MCF 10A (cell line): Measurements from ENCODE around the gene CCNK. TPM values are rescaled to one million over a fixed set of nuclear protein-coding genes. Genes with fewer than 3 reads are reported as not detected.

Source experiments
- BruUV-seq: library from RNA; stranded (reverse); fragments of 400-500 nt; replicated peaks from 2 replicates; lab custom pipeline; 2021; lab: Mats Ljungman, UMichigan
- CTCF ChIA-PET: fragments of 300-600 bp; sonication (Branson Sonifier 250); formaldehyde crosslinking; extraction: SDS; loops from one replicate; lab custom pipeline; 2021; ENCODE audit warnings: antibody characterized with exemption, inconsistent platforms; lab: Yijun Ruan, JAX
- POLR2A ChIA-PET: fragments of 300-600, 350-650 bp; sonication (Branson Sonifier 250); formaldehyde crosslinking; extraction: SDS; loops from one replicate; lab custom pipeline; 2020; ENCODE audit warnings: antibody characterized with exemption, inconsistent platforms; lab: Yijun Ruan, JAX
- DNase-seq: peaks from one replicate; pipeline ENCODE4 v3.0.0-alpha.2; 2018; ENCODE audit not compliant: unreplicated experiment
- H3K27ac Mint-ChIP-seq: one replicate; pipeline ENCODE4 v1.8.0; 2022; ENCODE audit warnings: mild to moderate bottlenecking, low read depth, mixed read lengths; ENCODE audit not compliant: unreplicated experiment
- H3K27me3 Mint-ChIP-seq: one replicate; pipeline ENCODE4 v1.8.0; 2022; ENCODE audit warnings: mixed read lengths; ENCODE audit not compliant: insufficient read depth, unreplicated experiment
- H3K36me3 Mint-ChIP-seq: one replicate; pipeline ENCODE4 v1.8.0; 2022; ENCODE audit warnings: mild to moderate bottlenecking, moderate library complexity, mixed read lengths; ENCODE audit not compliant: insufficient read depth, unreplicated experiment
- H3K4me1 Mint-ChIP-seq: one replicate; pipeline ENCODE4 v1.8.0; 2022; ENCODE audit warnings: mixed read lengths; ENCODE audit not compliant: insufficient read depth, unreplicated experiment
- H3K4me3 Mint-ChIP-seq: one replicate; pipeline ENCODE4 v1.8.0; 2022; ENCODE audit warnings: mild to moderate bottlenecking, moderate library complexity, mixed read lengths; ENCODE audit not compliant: unreplicated experiment
- H3K9me3 Mint-ChIP-seq: one replicate; pipeline ENCODE4 v1.8.0; 2022; ENCODE audit warnings: mixed read lengths; ENCODE audit not compliant: unreplicated experiment
- intact Hi-C: fragments of 100-400 bp; cut with micrococcal nuclease; formaldehyde crosslinking; loops from 2 replicates; pipeline ENCODE4 v1.14.1; 2022
- total RNA-seq: library from RNA; stranded (reverse); gene quantifications from 2 replicates; pipeline ENCODE4 v1.2.3, GENCODE V29; 2022
- TF ChIP-seq, protein P1 (sequence below): fragments of 200-600 bp; IDR thresholded peaks from one replicate; pipeline ENCODE4 v1.8.0; 2022; ENCODE audit warnings: antibody characterized with exemption, mild to moderate bottlenecking; ENCODE audit not compliant: unreplicated experiment

CCNK gene
- total RNA-seq, 1 experiment from 2014 or later, result 70.4 TPM

DNA sequence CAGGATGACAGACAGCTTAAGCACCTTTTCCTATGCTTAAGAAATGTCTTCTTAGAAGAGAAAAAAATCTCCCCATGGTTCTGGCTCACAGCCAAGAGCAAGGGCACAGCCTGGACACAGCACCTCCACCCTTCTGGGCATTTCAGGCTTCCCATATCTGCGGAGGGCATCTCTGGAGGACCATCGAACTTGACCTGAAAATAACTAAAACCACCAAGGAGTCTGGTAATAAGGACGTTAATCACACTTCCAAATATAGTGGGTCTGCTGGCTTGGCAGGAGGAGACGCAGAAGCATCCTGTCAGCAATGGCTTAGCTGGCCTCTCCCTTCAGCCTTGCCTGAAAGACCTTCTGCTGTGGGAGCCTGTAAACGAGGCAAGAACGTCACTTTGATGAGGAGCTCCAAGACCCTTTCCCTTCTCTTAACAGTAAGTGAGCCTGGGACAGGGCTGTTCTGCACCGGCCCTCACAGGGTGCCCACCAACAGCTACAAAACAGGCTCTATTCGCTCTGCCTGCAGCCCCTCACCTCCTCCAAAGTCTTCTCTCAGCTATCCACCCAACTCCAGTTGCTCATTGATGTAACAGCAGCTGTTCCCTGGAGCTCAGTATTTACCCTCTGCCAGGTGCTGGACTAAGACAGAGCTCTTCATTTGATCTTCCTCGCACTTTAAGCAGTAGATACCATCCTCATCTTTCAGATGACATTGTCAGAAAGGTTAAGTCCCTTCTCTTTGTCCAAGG, 13.7 kb upstream of the CCNK start:
- no TSS peak for BruUV-seq
- H3K4me3 Mint-ChIP-seq, result no peak overlapping the region
- intact Hi-C loops, result no loop called here
- no peak overlapping the region for H3K27ac Mint-ChIP-seq
- peaks cover 22% of the 10 kb centered on the region for H3K36me3 Mint-ChIP-seq
- H3K4me1 Mint-ChIP-seq, result peaks cover 10% of the 10 kb centered on the region
- ChIA-PET POLR2A (interaction anchor here (1.0 kb wide), 1 partner anchor 15 kb away, joined by 3 read pairs; no protein-coding TSS in a partner anchor), CTCF (no interaction called here)
- TF ChIP-seq, protein P1, sequence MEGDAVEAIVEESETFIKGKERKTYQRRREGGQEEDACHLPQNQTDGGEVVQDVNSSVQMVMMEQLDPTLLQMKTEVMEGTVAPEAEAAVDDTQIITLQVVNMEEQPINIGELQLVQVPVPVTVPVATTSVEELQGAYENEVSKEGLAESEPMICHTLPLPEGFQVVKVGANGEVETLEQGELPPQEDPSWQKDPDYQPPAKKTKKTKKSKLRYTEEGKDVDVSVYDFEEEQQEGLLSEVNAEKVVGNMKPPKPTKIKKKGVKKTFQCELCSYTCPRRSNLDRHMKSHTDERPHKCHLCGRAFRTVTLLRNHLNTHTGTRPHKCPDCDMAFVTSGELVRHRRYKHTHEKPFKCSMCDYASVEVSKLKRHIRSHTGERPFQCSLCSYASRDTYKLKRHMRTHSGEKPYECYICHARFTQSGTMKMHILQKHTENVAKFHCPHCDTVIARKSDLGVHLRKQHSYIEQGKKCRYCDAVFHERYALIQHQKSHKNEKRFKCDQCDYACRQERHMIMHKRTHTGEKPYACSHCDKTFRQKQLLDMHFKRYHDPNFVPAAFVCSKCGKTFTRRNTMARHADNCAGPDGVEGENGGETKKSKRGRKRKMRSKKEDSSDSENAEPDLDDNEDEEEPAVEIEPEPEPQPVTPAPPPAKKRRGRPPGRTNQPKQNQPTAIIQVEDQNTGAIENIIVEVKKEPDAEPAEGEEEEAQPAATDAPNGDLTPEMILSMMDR, result no peak
- no peaks in the 10 kb centered on the region for H3K27me3 Mint-ChIP-seq
- no peaks in the 10 kb centered on the region for H3K9me3 Mint-ChIP-seq
- DNase-seq, result no peak

DNA sequence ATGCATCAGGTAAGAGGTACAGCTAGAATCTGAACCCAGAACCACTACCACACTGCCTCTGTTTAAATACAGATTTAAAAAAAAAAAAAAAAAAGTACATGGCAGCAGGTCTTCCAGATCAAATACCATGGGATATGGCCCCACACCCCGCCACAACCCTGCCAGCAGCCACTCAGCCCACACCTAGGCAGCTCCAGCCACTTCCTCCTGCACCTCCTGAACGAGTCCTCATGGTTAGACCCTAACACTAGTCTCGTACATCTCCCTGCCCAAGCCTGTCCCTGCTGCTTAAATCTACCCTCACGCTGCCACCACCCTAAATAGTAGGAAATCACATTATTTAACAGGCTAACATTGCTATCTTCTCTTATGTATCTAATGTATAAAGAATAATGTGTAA, 13.1 kb upstream of the CCNK start:
- H3K36me3 Mint-ChIP-seq, result peaks cover 20% of the 10 kb centered on the region
- H3K4me1 Mint-ChIP-seq, result peaks cover 7% of the 10 kb centered on the region
- BruUV-seq, result no TSS peak
- no peak overlapping the region for H3K4me3 Mint-ChIP-seq
- CTCF ChIA-PET, result interaction anchor here (0.6 kb wide), 1 partner anchor 431 kb away, joined by 6 read pairs; no protein-coding TSS in a partner anchor
- POLR2A ChIA-PET, result interaction anchor here (1.0 kb wide), 1 partner anchor 14 kb away, joined by 3 read pairs; no protein-coding TSS in a partner anchor
- intact Hi-C loops, result no loop called here
- no peaks in the 10 kb centered on the region for H3K9me3 Mint-ChIP-seq
- DNase-seq, result no peak
- TF ChIP-seq, protein P1, result no peak
- H3K27ac Mint-ChIP-seq, result peak overlapping the region; percentile 5
- H3K27me3 Mint-ChIP-seq, result no peaks in the 10 kb centered on the region

- Mint-ChIP-seq H3K4me1 (peaks cover 7% of the 10 kb centered on the region), H3K27me3 (no peaks in the 10 kb centered on the region), H3K27ac (no peak overlapping the region), H3K36me3 (peaks cover 13% of the 10 kb centered on the region), H3K9me3 (no peaks in the 10 kb centered on the region), H3K4me3 (no peak overlapping the region)
- ChIA-PET POLR2A (interaction anchor here (1.1 kb wide), 1 partner anchor 12 kb away, joined by 3 read pairs; the partner anchor contains the start of genes CCNK and SETD3), CTCF (interaction anchor here (0.6 kb wide), 1 partner anchor 430 kb away, joined by 6 read pairs; no protein-coding TSS in a partner anchor)
- TF ChIP-seq, protein P1, result no peak
- intact Hi-C loops, result no loop called here
- no TSS peak for BruUV-seq
- DNase-seq, result no peak
Measured at GRCh38 chr14:99468836-99469592, 12.2 kb upstream of the CCNK start.

DNA sequence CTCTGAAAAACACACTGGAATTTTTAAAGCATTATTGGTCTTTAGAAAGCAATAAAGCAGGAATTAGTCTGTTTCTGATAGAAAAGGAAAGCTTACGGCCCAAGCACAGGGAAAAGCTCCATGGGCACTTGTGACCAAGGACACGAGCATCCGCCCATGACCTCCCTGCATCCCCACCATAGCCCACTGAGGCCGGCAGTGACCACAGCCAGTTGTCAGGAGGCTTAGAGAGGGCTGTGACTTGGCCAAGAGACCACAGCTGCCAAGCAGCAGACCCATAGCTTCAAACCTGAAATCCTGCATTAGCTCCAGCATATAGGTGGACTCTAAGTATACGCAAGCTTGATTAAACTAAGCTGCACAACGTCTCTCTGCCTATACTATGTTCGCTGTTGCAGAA, 9.5 kb upstream of the CCNK start:
- Mint-ChIP-seq H3K9me3 (no peaks in the 10 kb centered on the region), H3K4me1 (peaks cover 18% of the 10 kb centered on the region), H3K27me3 (no peaks in the 10 kb centered on the region), H3K36me3 (peaks cover 1% of the 10 kb centered on the region), H3K27ac (no peak overlapping the region), H3K4me3 (no peak overlapping the region)
- ChIA-PET POLR2A (interaction anchor here (1.5 to 1.9 kb wide), 2 partner anchors 9 to 11 kb away, joined by 6 to 10 read pairs; partner anchors contain the start of genes CCNK and SETD3), CTCF (interaction anchor here (0.6 kb wide), 1 partner anchor 20 kb away, joined by 3 read pairs; no protein-coding TSS in a partner anchor)
- no TSS peak for BruUV-seq
- intact Hi-C loops, result no loop called here
- no peak for DNase-seq
- TF ChIP-seq, protein P1, result no peak
